MM.1S (cell line): ENCODE data around the gene OR14J1.

Experiments
- DNase-seq: peaks from one replicate; pipeline ENCODE4 v3.0.0-alpha.2; 2015
- H2AFZ ChIP-seq: fragments of 300-600 bp; sonication (generic); 2 replicates; pipeline ENCODE4 v1.6.0; 2016; ENCODE audit warnings: antibody characterized with exemption, low read length
- H3F3A ChIP-seq: fragments of 300-600 bp; sonication (generic); 2 replicates; pipeline ENCODE4 v1.6.1; 2016; ENCODE audit warnings: mild to moderate bottlenecking, antibody characterized with exemption, low read length, moderate library complexity, mixed read lengths; ENCODE audit not compliant: insufficient read depth
- H3K27ac ChIP-seq: fragments of 300-600 bp; sonication (generic); 2 replicates; pipeline ENCODE4 v1.5.1; 2016; ENCODE audit warnings: mild to moderate bottlenecking, low read length
- H3K27me3 ChIP-seq: fragments of 300-600 bp; sonication (generic); replicated peaks from 2 replicates; pipeline ENCODE4 v1.6.0; 2016; ENCODE audit warnings: low read length; ENCODE audit not compliant: insufficient read depth
- H3K36me3 ChIP-seq: fragments of 300-600 bp; sonication (generic); replicated peaks from 2 replicates; pipeline ENCODE4 v1.6.1; 2016; ENCODE audit warnings: mild to moderate bottlenecking, low read length, mixed read lengths; ENCODE audit not compliant: insufficient read depth
- H3K4me1 ChIP-seq: fragments of 300-600 bp; sonication (generic); 2 replicates; pipeline ENCODE4 v1.6.1; 2016; ENCODE audit warnings: low read length, mixed read lengths
- H3K4me2 ChIP-seq: fragments of 300-600 bp; sonication (generic); 2 replicates; pipeline ENCODE4 v1.6.0; 2016; ENCODE audit warnings: low read depth, low read length
- H3K4me3 ChIP-seq: fragments of 300-600 bp; sonication (generic); 2 replicates; pipeline ENCODE4 v1.5.1; 2016; ENCODE audit warnings: low read length, mixed read lengths
- H3K79me2 ChIP-seq: fragments of 300-600 bp; sonication (generic); 2 replicates; pipeline ENCODE4 v1.6.1; 2016; ENCODE audit warnings: mixed run types, low read length, mixed read lengths
- H3K9ac ChIP-seq: fragments of 300-600 bp; sonication (generic); 2 replicates; pipeline ENCODE4 v1.6.1; 2016; ENCODE audit warnings: low read length, mixed read lengths
- H3K9me2 ChIP-seq: fragments of 300-600 bp; sonication (generic); replicated peaks from 2 replicates; pipeline ENCODE4 v1.6.1; 2016; ENCODE audit warnings: mild to moderate bottlenecking, low read length, mixed read lengths; ENCODE audit not compliant: insufficient read depth
- H3K9me3 ChIP-seq: fragments of 300-600 bp; sonication (generic); replicated peaks from 2 replicates; pipeline ENCODE4 v1.6.1; 2016; ENCODE audit warnings: mild to moderate bottlenecking, low read length, mixed read lengths; ENCODE audit not compliant: insufficient read depth
- H4K20me1 ChIP-seq: fragments of 300-600 bp; sonication (generic); 2 replicates; pipeline ENCODE4 v1.6.1; 2016; ENCODE audit warnings: mild to moderate bottlenecking, low read length, moderate library complexity, mixed read lengths; ENCODE audit not compliant: insufficient read depth
- CTCF ChIP-seq: fragments of 300-600 bp; sonication (generic); IDR thresholded peaks from 2 replicates; pipeline ENCODE4 v1.5.1; 2016; ENCODE audit warnings: antibody characterized with exemption, low read length, mixed read lengths
- EZH2 ChIP-seq: fragments of 300-600 bp; sonication (generic); optimal IDR thresholded peaks from 2 replicates; pipeline ENCODE3; 2017; ENCODE audit warnings: low read depth, mild to moderate bottlenecking, antibody characterized with exemption, low read length, mixed read lengths
- EZH2phosphoT487 ChIP-seq: fragments of 300-600 bp; sonication (generic); IDR thresholded peaks from 2 replicates; pipeline ENCODE4 v1.6.1; 2018; ENCODE audit warnings: antibody characterized with exemption, low read length

Gene OR14J1

GRCh38 chr6:29354980-29355379, 53.5 kb downstream of the OR14J1 start:
- no peak for DNase-seq

GRCh38 chr6:29355603-29356002, 54.1 kb downstream of the OR14J1 start:
- Histone ChIP-seq H3K9me2 (no peaks in the 10 kb centered on the region), H3K4me2 (no peak overlapping the region), H3K4me1 (no peaks in the 10 kb centered on the region), H3K27ac (no peak overlapping the region), H3K9ac (no peak overlapping the region), H3K27me3 (no peaks in the 10 kb centered on the region), H3K36me3 (no peaks in the 10 kb centered on the region), H2AFZ (no peak overlapping the region), H3K4me3 (no peak overlapping the region), H3K79me2 (no peaks in the 10 kb centered on the region), H3F3A (no peaks in the 10 kb centered on the region), H4K20me1 (no peaks in the 10 kb centered on the region), H3K9me3 (no peaks in the 10 kb centered on the region)
- TF ChIP-seq EZH2phosphoT487: no peak
- TF ChIP-seq CTCF: no peak
- no peak for TF ChIP-seq EZH2
- DNase-seq: no peak

More at GRCh38 chr6:29354980-29355379, 53.5 kb downstream of the OR14J1 start:
- Histone ChIP-seq H3K79me2 (no peaks in the 10 kb centered on the region), H3K27ac (no peak overlapping the region), H3K4me3 (no peak overlapping the region), H3F3A (no peaks in the 10 kb centered on the region), H3K9me3 (no peaks in the 10 kb centered on the region), H3K9me2 (no peaks in the 10 kb centered on the region), H2AFZ (no peak overlapping the region), H3K36me3 (no peaks in the 10 kb centered on the region), H3K4me1 (no peaks in the 10 kb centered on the region), H3K9ac (no peak overlapping the region), H3K4me2 (no peak overlapping the region), H4K20me1 (no peaks in the 10 kb centered on the region), H3K27me3 (no peaks in the 10 kb centered on the region)
- TF ChIP-seq CTCF: no peak
- no peak for TF ChIP-seq EZH2phosphoT487
- no peak for TF ChIP-seq EZH2
